Common myeloid progenitor, CD34-positive (primary cell): ENCODE measurements around the gene CEMP1.
A peak's percentile ranks its signal among the peaks of the same experiment; 100 is the strongest.

Source experiments
- CTCF ChIA-PET: fragments of 350-600 bp; sonication (Branson Sonifier 250); formaldehyde crosslinking; loops from one replicate; lab custom pipeline; 2021; ENCODE audit warnings: antibody characterized with exemption; lab: Charles Lee
- POLR2A ChIA-PET: fragments of 350-600 bp; sonication (Branson Sonifier 250); formaldehyde crosslinking; loops from one replicate; lab custom pipeline; 2021; ENCODE audit warnings: antibody characterized with exemption; lab: Charles Lee
- DNase-seq, 3 donors: peaks; one replicate each; pipeline versions ENCODE4 v3.0.0 to v3.0.0-alpha.2; 2013
- H3K27ac ChIP-seq, 2 experiments: 1 replicate in 1 of 2; 2 replicates in 1 of 2; pipeline ENCODE4 v1.7.0; 2013; ENCODE audit warnings: inconsistent platforms in 2 of 2, low read length in 2 of 2, mild to moderate bottlenecking in 2 of 2, low read depth in 1 of 2, moderate library complexity in 1 of 2; ENCODE audit not compliant: severe bottlenecking in 2 of 2, insufficient read depth in 1 of 2, poor library complexity in 1 of 2
- H3K27me3 ChIP-seq, 5 experiments: replicated peaks in 2 of 5; 1 replicate in 3 of 5; 2 replicates in 2 of 5; pipeline versions ENCODE4 v1.6.1 to v1.7.0; 2013; ENCODE audit warnings: low read length in 4 of 5, mild to moderate bottlenecking in 2 of 5, moderate library complexity in 2 of 5, inconsistent platforms in 1 of 5; ENCODE audit not compliant: insufficient read depth in 5 of 5, control insufficient read depth in 4 of 5
- H3K36me3 ChIP-seq, 4 experiments: 1 replicate in 2 of 4; 2 replicates in 2 of 4; pipeline versions ENCODE4 v1.6.1 to v1.7.0; 2013; ENCODE audit warnings: low read length in 3 of 4, control low read depth in 1 of 4, mild to moderate bottlenecking in 1 of 4; ENCODE audit not compliant: control insufficient read depth in 4 of 4, insufficient read depth in 4 of 4
- H3K4me1 ChIP-seq, 4 experiments: 1 replicate in 3 of 4; 2 replicates in 1 of 4; pipeline versions ENCODE4 v1.6.1 to v1.7.1; 2013; ENCODE audit warnings: low read length in 3 of 4, mild to moderate bottlenecking in 3 of 4, control low read depth in 1 of 4, inconsistent platforms in 1 of 4, moderate library complexity in 1 of 4; ENCODE audit not compliant: control insufficient read depth in 4 of 4, insufficient read depth in 4 of 4; ENCODE audit errors: control extremely low read depth in 1 of 4
- H3K4me3 ChIP-seq, 7 experiments: 1 replicate in 4 of 7; 2 replicates in 3 of 7; pipeline versions ENCODE4 v1.5.1 to v1.7.0; 2013; ENCODE audit warnings: mild to moderate bottlenecking in 7 of 7, low read length in 6 of 7, moderate library complexity in 6 of 7, inconsistent platforms in 2 of 7, low read depth in 2 of 7, control low read depth in 1 of 7; ENCODE audit not compliant: insufficient read depth in 4 of 7, control insufficient read depth in 1 of 7; ENCODE audit errors: extremely low read depth in 1 of 7
- H3K9me3 ChIP-seq, 5 experiments: 1 replicate in 4 of 5; 2 replicates in 1 of 5; pipeline versions ENCODE4 v1.6.1 to v1.7.1; 2013; ENCODE audit warnings: low read length in 4 of 5, mild to moderate bottlenecking in 2 of 5, inconsistent platforms in 1 of 5, low read depth in 1 of 5, moderate library complexity in 1 of 5; ENCODE audit not compliant: control insufficient read depth in 4 of 5, insufficient read depth in 2 of 5; ENCODE audit errors: control extremely low read depth in 1 of 5
- WGBS: methylation state at CpG from one replicate; pipeline ENCODE4 v1.1.5; 2013; ENCODE audit not compliant: insufficient coverage; 5-methylcytosine and 5-hydroxymethylcytosine counted together

CEMP1 gene

DNA sequence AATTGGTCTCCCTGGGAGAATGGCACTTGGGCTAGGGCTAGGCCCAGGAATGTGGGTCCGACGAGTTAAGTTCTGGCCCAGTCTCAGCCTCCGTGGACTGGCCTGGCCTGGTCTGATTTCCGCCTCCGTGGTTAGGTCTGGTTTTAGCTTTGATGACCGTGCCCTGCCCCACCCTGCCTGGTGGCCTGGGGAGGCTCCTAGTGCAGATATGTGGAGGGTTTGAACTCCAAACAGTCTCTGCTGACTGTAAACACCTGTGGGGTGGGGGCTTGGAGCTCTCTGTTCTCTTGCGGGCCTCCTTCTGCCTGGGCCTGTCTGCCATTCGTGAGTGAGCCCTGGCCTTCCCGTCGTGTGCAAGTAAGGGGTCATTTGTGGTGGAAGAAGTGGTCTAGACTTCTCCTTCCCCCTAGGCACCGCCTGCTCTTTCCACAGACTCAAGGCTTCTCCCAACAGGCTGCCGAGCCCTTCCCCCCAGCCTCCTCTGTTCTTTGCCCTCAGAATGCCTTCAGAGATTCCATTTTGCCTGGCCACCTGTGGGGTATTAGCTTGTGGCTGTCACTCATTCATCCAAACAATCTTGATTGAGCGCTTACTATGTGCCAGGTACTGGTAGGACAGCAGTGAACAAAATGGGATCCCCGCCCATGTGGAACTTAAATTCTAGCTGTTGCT is 15.9 kb downstream of the CEMP1 start:
- H3K36me3 ChIP-seq = peaks cover 0 to 28% (median 7%) of the 10 kb centered on the region in 4 experiments
- DNase-seq = peak in 1 of 3 donors; percentile 25
- CTCF ChIA-PET = interaction anchor here (0.9 to 1.1 kb wide), 3 partner anchors 8 to 85 kb away, joined by 3 read pairs; no protein-coding TSS in a partner anchor
- 10% methylated on average over 7 of the region's 14 CpGs for WGBS
- H3K9me3 ChIP-seq = no peaks in the 10 kb centered on the region
- peak overlapping the region; percentile 91 to 95 for H3K27ac ChIP-seq
- POLR2A ChIA-PET = interaction anchor here (0.7 to 1.0 kb wide), 3 partner anchors 14 to 134 kb away, joined by 3 read pairs; partner anchors contain the start of gene CEMP1
- no peaks in the 10 kb centered on the region for H3K27me3 ChIP-seq
- peak overlapping the region; percentile 72 to 99 (median 92) for H3K4me3 ChIP-seq
- peaks cover 10 to 87% (median 81%) of the 10 kb centered on the region in 4 experiments for H3K4me1 ChIP-seq

DNA sequence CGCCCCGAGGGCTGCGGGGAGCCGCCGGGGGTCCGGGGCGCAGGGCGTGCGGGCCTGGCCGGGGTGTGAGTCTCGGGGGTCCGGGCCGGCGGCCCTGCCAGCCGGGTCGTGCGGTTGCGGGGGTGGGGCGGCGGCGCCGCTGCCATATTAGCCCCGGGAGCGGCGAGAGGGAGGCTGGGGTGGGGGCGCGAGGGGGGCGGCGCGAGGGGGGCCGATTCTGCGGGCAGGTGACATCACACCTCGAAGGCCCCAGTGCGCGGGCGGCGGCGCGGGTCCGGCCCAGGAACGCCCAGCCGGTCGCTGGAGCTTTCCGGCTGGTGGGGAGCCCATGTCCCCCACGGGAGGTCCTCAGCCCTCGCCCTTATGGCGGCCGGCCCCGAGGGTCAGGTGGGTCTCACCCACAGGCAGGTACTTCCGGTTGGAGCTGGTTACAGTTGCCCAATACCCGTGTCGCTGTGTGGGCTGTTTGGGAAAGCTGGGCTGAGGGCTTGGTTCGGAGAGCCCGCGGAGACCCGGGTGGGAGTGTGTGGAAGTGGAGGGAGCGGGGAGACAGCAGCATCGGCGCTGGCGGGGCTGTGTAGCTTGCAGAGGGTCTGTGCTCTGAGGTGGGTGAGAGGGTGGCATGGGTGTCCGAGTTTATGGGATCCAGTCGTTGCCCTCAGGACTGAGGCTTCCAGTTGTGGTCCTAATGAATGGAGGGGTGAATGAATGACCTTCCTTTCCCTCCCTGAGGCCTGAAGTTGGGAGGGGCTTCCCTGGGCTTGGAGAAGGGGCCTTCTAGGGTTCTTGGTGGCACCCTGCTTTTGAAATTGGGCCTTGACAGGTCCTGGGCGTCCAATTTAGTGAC is 16.7 kb downstream of the CEMP1 start:
- ChIA-PET POLR2A (interaction anchor here (0.7 to 1.0 kb wide), 3 partner anchors 13 to 135 kb away, joined by 3 read pairs; partner anchors contain the start of gene CEMP1), CTCF (interaction anchor here (5.9 kb wide), 1 partner anchor 13 kb away, joined by 27 read pairs; no protein-coding TSS in a partner anchor)
- WGBS = under 1% methylated on average over 47 of the region's 63 CpGs

DNA sequence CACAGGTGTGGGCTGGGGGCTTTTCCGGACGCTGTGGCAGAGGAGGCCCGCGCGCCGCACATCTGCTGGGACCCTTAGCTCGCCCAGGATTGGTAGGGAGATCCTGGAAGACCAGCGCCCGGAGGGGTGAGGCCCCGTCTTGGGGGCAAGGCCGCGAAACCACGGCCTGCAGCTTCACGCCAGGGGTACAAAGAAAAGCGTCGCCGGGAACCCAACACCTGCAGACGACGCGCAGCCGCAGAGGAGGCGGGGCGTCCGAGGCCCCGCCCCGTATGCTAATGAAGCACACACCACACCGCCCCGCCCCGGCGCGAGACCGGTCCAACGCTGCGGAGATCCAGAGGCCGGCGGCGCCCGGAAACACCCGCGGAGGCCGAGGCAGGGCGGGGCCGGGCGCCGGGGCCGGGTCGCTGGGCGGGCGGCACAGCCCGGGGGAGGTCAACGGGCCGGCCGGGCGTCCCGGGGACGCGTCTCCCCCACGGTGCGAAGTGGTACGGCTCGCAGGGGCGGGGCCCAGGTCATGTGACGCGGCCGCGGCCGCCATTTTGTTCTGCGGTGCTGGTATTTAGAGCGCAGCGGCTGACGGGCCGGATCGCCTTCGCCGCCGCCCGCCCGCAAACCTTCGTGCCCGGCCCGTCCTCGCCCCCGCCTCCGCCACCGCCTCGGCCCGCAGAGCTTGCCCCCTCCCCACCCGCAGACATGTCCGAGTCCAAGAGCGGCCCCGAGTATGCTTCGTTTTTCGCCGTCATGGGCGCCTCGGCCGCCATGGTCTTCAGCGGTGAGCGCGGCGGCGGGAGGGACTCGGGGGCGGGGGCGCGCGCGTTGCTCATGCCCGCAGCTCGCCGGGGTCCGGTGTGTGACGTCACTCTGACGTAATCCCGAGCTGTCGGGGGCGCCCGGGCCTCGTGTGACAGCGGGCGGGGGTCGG is 17.5 kb downstream of the CEMP1 start, which contains the start of gene ATP6V0C:
TSS of gene ATP6V0C (plus strand) at position 548 of the 928 bp plus-strand sequence. CDS start at position 700, 152 bp downstream.
- Histone ChIP-seq H3K27me3 (no peaks in the 10 kb centered on the region), H3K4me3 (peak within 1 kb of the TSS; percentile 72 to 99 (median 92)), H3K27ac (peak within 1 kb of the TSS; percentile 91 to 95), H3K36me3 (peaks cover 0 to 19% (median 1%) of the 10 kb centered on the region in 4 experiments), H3K9me3 (no peaks in the 10 kb centered on the region), H3K4me1 (peaks cover 10 to 89% (median 84%) of the 10 kb centered on the region in 4 experiments)
- WGBS = 1% methylated on average over 105 of the region's 122 CpGs
- ChIA-PET POLR2A (interaction anchor here (0.8 to 1.0 kb wide), 3 partner anchors 17 to 136 kb away, joined by 3 to 5 read pairs (median 3); partner anchors contain the start of gene CEMP1), CTCF (interaction anchor here (5.9 kb wide), 1 partner anchor 12 kb away, joined by 27 read pairs; no protein-coding TSS in a partner anchor)
- peak; percentile 89 to 94 (median 93) for DNase-seq

More for the DNA sequence above, 16.7 kb downstream of the CEMP1 start:
- Histone ChIP-seq H3K4me1 (peaks cover 10 to 89% (median 84%) of the 10 kb centered on the region in 4 experiments), H3K27ac (peak overlapping the region; percentile 91 to 95), H3K9me3 (no peaks in the 10 kb centered on the region), H3K27me3 (no peaks in the 10 kb centered on the region), H3K4me3 (peak overlapping the region; percentile 72 to 99 (median 92)), H3K36me3 (peaks cover 0 to 28% (median 7%) of the 10 kb centered on the region in 4 experiments)
- peak in 2 of 3 donors; percentile 34 to 46 for DNase-seq

DNA sequence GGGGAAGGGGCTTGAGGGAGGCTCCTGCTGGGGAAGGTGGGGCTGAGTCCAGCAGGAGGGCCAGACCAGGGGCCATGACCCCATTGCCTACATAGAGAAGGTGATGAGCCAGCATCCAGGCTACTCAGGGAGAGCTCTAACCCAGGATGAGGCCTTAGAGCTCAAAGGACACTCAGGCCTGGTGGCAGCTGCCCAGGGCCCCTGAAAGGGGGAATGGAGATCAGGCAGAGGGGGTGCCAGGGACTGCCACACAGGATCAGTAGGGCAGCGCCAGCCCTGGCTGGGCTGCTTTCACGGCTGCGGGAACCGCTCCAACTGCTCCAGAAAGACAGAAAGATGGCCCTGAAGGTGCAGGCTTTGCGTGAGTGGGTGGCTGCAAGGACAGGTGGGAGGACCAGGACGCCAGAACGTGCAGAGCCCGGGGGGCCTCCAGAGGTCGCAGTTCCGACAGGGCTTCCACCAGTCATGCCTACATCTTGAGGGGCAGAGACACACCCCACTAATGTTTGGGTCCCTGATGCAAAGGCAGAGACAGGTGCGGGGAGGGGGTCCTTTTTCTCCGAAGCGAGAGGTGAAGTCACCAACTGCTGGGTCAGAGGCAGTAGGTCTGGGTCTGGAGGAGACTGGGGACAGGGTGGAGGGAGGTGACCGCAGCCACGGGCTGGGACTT is 18.3 kb downstream of the CEMP1 start:
- POLR2A ChIA-PET = interaction anchor here (0.8 to 1.0 kb wide), 2 partner anchors 18 to 25 kb away, joined by 3 to 5 read pairs; partner anchors contain the start of gene CEMP1
- Histone ChIP-seq H3K4me1 (peaks cover 10 to 89% (median 84%) of the 10 kb centered on the region in 4 experiments), H3K27me3 (no peaks in the 10 kb centered on the region), H3K27ac (peak overlapping the region; percentile 91 to 95), H3K9me3 (no peaks in the 10 kb centered on the region), H3K36me3 (peaks cover 0 to 12% (median 1%) of the 10 kb centered on the region in 4 experiments), H3K4me3 (peak overlapping the region in 6 of 7 experiments; percentile 13 to 99 (median 88))
- WGBS = 52% methylated on average over 15 of the region's 15 CpGs
- CTCF ChIA-PET = interaction anchor here (0.9 to 5.9 kb wide), 3 partner anchors 11 to 72 kb away, joined by 3 to 27 read pairs (median 3); no protein-coding TSS in a partner anchor
- DNase-seq = peak; percentile 42 to 76 (median 70)

DNA sequence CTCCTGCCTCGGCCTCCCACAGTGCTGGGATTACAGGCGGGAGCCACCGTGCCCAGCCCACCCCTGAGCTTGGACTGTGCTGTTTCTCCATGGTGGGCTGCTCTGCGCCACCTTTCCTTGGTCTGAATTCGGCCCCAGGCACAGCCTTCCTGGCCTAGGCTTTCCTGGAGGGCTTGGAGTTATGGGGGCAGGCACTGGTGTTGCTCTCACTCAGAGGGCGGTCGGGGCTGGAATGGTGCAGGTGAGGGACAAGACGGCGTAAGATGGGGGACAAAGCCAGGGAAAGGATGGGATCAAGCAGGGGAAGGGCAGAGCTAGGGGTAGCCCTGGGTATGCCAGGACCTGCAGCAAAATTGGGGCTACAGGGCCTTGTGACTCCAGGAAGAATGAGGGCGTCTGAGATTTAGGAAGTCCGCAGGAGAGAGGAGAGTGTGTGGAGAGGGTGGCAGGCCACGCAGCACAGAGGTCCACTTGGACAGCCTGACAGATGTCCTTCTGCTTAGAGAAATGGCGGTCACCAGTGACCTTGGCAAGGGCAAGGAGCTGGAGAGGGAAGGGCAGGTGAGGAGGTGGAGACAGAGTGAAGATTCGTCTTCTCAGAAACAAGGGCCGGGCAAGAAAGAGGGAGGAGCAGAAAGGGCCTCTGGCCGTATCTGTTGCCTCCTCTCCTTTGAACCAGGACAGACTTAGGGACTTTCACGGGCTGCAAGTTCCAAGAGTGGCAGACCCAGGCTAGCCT is 19.0 kb downstream of the CEMP1 start:
- DNase-seq = no peak
- Histone ChIP-seq H3K4me3 (no peak overlapping the region), H3K9me3 (no peaks in the 10 kb centered on the region), H3K36me3 (peaks cover 0 to 6% (median 1%) of the 10 kb centered on the region in 4 experiments), H3K27ac (no peak overlapping the region), H3K27me3 (no peaks in the 10 kb centered on the region), H3K4me1 (peaks cover 10 to 89% (median 84%) of the 10 kb centered on the region in 4 experiments)
- ChIA-PET CTCF (interaction anchor here (0.9 to 5.9 kb wide), 3 partner anchors 11 to 73 kb away, joined by 3 to 27 read pairs (median 3); no protein-coding TSS in a partner anchor), POLR2A (no interaction called here)
- 95% methylated on average over 16 of the region's 17 CpGs for WGBS
